ENCODE data around the gene SPATA1. TPM values are rescaled to one million over a fixed set of nuclear protein-coding genes. Genes with fewer than 3 reads are reported as not detected.

SPATA1 gene
- total and polyA plus RNA-seq, 2 of the 8 experiments (the other 6 are each of a cell fraction or from before 2014, with no cell fraction given) = 0.51 to 1.1 TPM

GRCh38 chr1:84496498-84496897 is 9.7 kb upstream of the SPATA1 start:
- no peak overlapping the region for H4K5ac ChIP-seq (ENCODE audit: insufficient read length, low read depth, low read length)

More at GRCh38 chr1:84496498-84496897, 9.7 kb upstream of the SPATA1 start:
- peaks cover 2% of the 10 kb centered on the region; the same call in 1 of the 2 replicates for H3K79me1 ChIP-seq (ENCODE audit: low read depth, low read length)
- peaks cover 11 to 71% (median 32%) of the 10 kb centered on the region in 4 experiments for H3K36me3 ChIP-seq (ENCODE audit: control insufficient read depth in 2 of 4, insufficient read depth in 4 of 4, low read length in 3 of 4)
- H3K23ac ChIP-seq (ENCODE audit: insufficient read length) = no peak overlapping the region
- POLR2A ChIA-PET (ENCODE audit: partially characterized antibody) = interaction anchor here (1.3 kb wide), 1 partner anchor 9 kb away, joined by 5 read pairs; the partner anchor contains the start of genes GNG5 and SPATA1
- H3K9ac ChIP-seq (replicated peaks in 1 of 4; ENCODE audit: extremely low read depth in 1 of 4, low read depth in 3 of 4, low read length in 3 of 4) = no peak overlapping the region
- H3K18ac ChIP-seq (ENCODE audit: extremely low read depth, low read length) = no peak overlapping the region
- no peak overlapping the region for H3K4me2 ChIP-seq (ENCODE audit: insufficient read depth in 1 of 2, low read depth in 2 of 2, low read length in 2 of 2)
- H2BK20ac ChIP-seq (ENCODE audit: low read length) = no peak overlapping the region
- no peak overlapping the region for H3K27ac ChIP-seq (ENCODE audit: low read depth, low read length)
- CTCF ChIA-PET (ENCODE audit: partially characterized antibody) = interaction anchor here (0.9 kb wide), 1 partner anchor 8 kb away, joined by 4 read pairs; no protein-coding TSS in a partner anchor
- no peak overlapping the region for H2AK5ac ChIP-seq (ENCODE audit: low read depth, low read length)
- no peak overlapping the region for H2BK120ac ChIP-seq (replicated peaks; ENCODE audit: low read depth, low read length)
- no peak overlapping the region for H3K4me3 ChIP-seq (ENCODE audit: extremely low read depth in 1 of 4, insufficient read depth in 2 of 4, low read depth in 3 of 4, low read length in 4 of 4)
- no peaks in the 10 kb centered on the region for H3K23me2 ChIP-seq (ENCODE audit: low read depth, low read length)
- H3K4me1 ChIP-seq (replicated peaks in 1 of 4; ENCODE audit: control insufficient read depth in 3 of 4, insufficient read depth in 4 of 4, low read length in 3 of 4) = peaks cover 0 to 5% (median 1%) of the 10 kb centered on the region in 4 experiments; a peak in 1 of 7 replicates
- H2BK5ac ChIP-seq (ENCODE audit: low read depth, low read length) = no peak overlapping the region
- no peak for DNase-seq (ENCODE audit: low read depth in 1 of 2, low spot score in 2 of 2)
- no peaks in the 10 kb centered on the region for H3K27me3 ChIP-seq (replicated peaks in 1 of 4; ENCODE audit: control insufficient read depth in 3 of 4, extremely low read depth in 1 of 4, insufficient read depth in 3 of 4, low read length in 3 of 4)
- no peak overlapping the region for H4K91ac ChIP-seq (replicated peaks; ENCODE audit: insufficient read length, low read length)
- no peaks in the 10 kb centered on the region for H3K9me3 ChIP-seq (ENCODE audit: insufficient read depth in 2 of 2, low read depth in 1 of 2, low read length in 1 of 2)
- TF ChIP-seq SP2 (IDR thresholded peaks at IDR 0.05; ENCODE audit: low read length) (no peak), MAX (IDR thresholded peaks at IDR 0.05) (no peak), SAP30 (IDR thresholded peaks at IDR 0.05; ENCODE audit: insufficient read depth, insufficient replicate concordance, low read length) (no peak), ASH2L (IDR thresholded peaks at IDR 0.05; ENCODE audit: low read length) (no peak)
- peaks cover 0 to 23% of the 10 kb centered on the region in 2 experiments; a peak in 1 of 4 replicates for H3K79me2 ChIP-seq (ENCODE audit: control insufficient read depth in 1 of 2, insufficient read depth in 2 of 2, low read length in 2 of 2)
- no peak overlapping the region for H3K14ac ChIP-seq (ENCODE audit: insufficient read length)
- 91% methylated on average over 3 of the region's 3 CpGs; no CpG with 5 or more reads in 1 of the 2 experiments for WGBS, 2 experiments (ENCODE audit: extremely low coverage in 1 of 2, insufficient coverage in 1 of 2, insufficient read length in 1 of 2, insufficient replicate concordance in 2 of 2, low coverage in 1 of 2, low lambda C conversion rate in 2 of 2, missing lambda C conversion rate in 1 of 2)
- H3K4ac ChIP-seq (replicated peaks; ENCODE audit: insufficient read length, low read depth, low read length) = no peak overlapping the region
- H4K8ac ChIP-seq (ENCODE audit: extremely low read depth, insufficient read depth, low read length) = no peak overlapping the region
- no peak overlapping the region for H2AFZ ChIP-seq (ENCODE audit: low read length)
- no peak overlapping the region for H3K56ac ChIP-seq (replicated peaks; ENCODE audit: insufficient read length, low read depth, low read length)
- no peak for FAIRE-seq
- no peak overlapping the region for H2BK15ac ChIP-seq (ENCODE audit: low read length)
- H4K20me1 ChIP-seq (replicated peaks in 1 of 2; ENCODE audit: control insufficient read depth in 1 of 2, insufficient read depth in 2 of 2, low read length in 2 of 2) = peaks cover 0 to 3% of the 10 kb centered on the region in 2 experiments
- no peak overlapping the region for H2BK12ac ChIP-seq (ENCODE audit: low read depth, low read length)
